Stimulated activated CD8-positive, alpha-beta memory T cell treated with anti-CD3 and anti-CD28 coated beads, Interleukin-4, amount 100 ng/mL, for 4 hours (primary cell): ENCODE measurements around the gene ZNF655.
"Not testable (repeated sequence)": the region's sequence is repeated elsewhere in the genome, so short reads cannot be mapped to it uniquely, and the experiment has no call there.

Source experiments
- DNase-seq, 2 donors: peaks; one replicate each; pipeline ENCODE4 v3.0.0-alpha.2; 2020; ENCODE audit warnings: low read depth in 2 of 2, low spot score in 1 of 2

ZNF655 gene

GRCh38 chr7:99560834-99561736, 2.6 kb downstream of the ZNF655 start:
- DNase-seq = no peak

GRCh38 chr7:99561737-99562051, 3.3 kb downstream of the ZNF655 start:
- no peak for DNase-seq

GRCh38 chr7:99562114-99562784, 3.8 kb downstream of the ZNF655 start:
- no peak for DNase-seq

DNA sequence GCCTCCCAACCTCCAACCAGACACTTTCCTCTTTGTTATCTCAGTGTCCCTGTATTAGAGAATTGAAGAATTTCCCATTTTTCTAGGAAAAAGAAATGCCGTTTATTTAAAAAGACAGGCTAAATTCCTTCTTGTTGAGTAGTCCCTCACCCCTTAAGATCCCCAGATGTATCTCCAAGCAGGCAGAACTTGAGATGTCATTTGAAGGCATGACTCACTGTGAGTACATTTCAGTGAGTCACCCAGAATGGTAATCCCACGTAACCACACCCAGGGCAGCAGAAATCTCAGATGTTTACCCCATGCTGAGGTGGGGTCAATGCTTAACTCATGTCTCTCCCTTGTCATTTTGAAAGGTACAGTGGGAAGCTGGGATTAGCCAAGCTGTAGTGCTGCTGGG, 4.4 kb downstream of the ZNF655 start:
- no peak for DNase-seq

DNA sequence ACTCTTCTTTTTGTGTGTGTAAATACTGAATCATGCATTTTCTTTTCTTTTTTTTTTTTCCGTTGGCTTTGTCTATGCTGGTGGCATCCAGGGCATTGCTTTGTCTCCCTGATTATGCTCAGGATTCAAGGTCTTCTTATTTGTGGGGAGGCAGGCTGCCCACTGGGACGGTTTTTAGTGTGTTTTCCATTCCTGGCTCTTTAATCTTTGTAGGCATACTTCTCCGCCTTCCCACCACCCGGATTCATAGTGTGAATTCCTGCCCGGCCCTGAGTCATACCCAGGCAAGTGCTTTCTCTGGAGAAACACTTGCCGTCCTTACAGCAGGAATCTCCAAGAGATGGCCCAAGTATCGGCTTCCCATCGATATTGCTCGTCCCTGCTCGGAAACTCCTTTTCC, 5.2 kb downstream of the ZNF655 start:
- DNase-seq = no peak

GRCh38 chr7:99568770-99569169, 10.3 kb downstream of the ZNF655 start:
- DNase-seq = not testable (repeated sequence)

DNA sequence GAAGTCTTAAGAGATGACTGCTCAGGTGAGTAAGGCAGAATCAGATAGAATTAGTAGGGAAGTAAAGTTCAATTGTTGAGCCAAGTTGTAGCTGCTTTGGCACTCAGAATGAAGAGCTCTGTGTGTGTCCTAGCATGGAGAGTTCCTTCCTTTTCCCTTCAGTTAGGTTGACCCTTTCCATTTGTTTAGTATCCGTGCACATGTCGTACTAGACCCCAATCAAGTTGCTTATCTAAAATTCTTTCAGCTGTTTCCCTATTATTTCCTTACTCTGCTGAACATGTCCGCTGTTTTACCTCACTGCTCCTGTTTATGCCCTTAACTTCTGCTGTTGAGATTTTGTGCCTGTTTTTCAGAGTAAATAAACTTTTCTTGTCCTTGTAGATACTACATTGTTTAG, 13.3 kb downstream of the ZNF655 start:
- no peak for DNase-seq

DNA sequence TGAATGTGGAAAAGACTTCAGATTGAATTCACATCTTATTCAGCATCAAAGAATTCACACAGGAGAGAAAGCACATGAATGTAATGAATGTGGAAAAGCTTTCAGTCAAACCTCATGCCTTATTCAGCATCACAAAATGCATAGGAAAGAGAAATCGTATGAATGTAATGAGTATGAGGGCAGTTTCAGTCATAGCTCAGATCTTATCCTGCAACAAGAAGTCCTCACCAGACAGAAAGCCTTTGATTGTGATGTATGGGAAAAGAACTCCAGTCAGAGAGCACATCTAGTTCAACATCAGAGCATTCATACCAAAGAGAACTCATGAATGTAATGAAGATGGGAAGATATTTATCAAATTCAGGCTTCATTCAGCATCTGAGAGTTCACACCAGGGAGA, 14.8 kb downstream of the ZNF655 start:
- DNase-seq = no peak

DNA sequence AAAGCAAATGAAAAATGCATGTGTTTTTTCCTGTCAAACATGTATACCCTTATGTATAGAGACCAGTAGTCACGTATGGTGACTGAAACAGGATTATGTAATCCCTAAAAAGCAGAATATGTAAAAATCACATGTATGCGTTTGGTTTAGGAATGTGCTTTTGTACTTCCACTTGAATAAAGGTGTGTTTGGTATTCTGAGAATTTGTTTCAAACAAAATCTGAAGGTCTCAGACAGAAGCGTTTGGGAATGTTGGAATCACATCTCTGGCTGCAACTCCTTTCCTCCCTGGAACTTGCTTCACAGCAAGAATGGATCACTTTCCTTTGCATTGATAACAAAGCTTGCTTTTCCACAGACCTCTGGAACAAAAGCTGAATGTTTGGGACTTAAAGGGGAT, 17.8 kb downstream of the ZNF655 start:
- DNase-seq = no peak

DNA sequence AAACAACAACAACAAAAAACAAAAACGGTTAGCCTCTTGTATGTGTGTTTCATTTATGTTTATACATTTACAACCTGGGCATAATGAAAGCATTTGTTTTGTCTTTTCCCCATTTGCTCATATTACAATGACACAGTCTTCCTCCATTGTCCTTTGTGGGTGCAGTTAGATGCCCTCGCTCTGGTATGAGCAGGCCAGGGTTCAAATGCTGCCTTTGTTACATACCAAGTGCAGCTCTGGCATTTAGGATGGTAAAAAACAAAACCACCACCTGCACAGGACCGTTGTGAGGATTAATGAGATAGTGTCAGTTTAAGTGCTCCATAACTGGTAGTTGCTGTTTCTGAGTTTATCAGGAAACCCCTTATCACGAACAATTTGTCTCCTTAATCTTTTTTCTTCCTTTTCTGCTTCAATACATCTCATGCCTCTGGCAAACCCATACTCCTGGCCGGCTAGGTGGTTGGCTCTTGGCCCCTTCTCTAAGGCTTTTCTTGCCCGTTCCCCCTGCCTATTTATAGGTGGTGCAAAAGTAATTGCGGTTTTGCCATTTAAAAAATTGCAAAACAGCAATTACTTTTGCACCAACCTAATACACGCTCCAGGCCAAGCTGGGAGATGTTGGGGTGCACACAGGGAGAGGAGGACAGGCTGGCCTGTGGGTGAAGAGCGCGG, 21.0 kb downstream of the ZNF655 start:
- DNase-seq = no peak

DNA sequence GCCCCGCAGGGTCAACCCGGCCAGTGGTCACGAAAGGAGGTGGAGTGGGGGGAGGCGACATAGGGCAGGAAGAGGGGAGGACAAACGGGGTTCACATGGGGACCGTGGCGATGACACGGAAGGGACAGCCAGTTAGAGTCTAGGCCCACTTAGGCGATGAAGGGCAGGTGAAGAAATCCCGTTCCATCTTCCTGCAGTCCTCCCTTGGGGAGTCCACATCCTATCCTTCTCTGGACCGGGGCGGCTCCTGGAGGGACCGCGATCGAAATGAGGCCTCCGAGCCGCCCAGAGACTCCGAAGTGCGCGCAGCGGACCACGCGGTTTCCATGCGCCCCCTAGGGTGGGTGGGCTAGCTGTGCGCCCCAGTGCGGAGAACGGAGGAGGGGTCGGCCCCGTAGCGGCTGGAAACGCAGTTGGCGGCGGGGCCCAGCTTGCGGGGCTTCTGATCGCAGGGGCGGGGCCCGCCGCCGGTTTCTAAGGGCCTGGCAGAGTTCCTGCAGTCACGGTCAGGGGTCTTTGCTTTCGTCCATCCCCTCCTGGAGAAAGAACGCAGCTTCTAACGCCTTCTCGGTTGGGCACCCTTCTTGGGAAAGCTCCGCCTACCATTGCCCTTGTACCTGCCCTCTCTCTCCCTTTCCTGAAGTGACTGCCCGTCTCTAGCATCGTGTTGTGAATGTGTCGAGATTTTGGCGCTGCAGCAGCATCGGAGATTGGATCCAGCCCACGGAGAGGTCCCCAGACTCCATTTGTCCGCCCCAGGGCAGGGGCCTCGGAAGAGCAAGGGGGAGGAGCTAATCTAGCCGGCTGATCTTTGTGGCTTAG, 21.7 kb downstream of the ZNF655 start:
- peak; percentile 26 to 43 for DNase-seq

DNA sequence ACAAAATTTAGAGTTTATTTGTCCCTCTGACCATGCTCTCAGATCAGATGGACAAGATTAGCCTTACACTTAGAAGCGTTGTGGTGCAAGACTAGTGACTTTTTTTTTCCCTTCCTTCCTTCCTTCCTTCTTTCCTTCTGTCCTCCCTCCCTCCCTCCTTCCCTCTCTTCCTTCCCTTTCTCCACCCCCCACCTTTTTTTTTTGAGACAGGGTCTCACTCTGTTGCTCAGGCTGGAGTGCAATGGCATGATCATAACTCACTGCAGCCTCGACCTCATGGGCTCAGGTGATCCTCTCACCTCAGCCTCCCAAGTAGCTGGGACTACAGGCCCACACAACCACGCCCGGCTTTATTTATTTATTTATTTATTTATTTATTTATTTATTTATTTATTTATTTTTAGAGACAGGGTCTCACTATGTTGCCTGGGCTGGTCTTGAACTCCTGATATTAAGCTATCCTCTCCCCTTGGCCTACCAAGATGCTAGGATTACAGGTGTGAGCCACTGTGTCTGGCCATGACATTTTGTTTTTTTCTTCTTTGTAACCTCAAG, 22.4 kb downstream of the ZNF655 start:
- DNase-seq = not testable (repeated sequence)

- DNase-seq = no peak
Observed at GRCh38 chr7:99588868-99589267, 30.4 kb downstream of the ZNF655 start.

- no peak for DNase-seq
Observed at GRCh38 chr7:99594948-99595745, 36.7 kb downstream of the ZNF655 start.

GRCh38 chr7:99596408-99596955, 38.0 kb downstream of the ZNF655 start:
- DNase-seq = no peak

DNA sequence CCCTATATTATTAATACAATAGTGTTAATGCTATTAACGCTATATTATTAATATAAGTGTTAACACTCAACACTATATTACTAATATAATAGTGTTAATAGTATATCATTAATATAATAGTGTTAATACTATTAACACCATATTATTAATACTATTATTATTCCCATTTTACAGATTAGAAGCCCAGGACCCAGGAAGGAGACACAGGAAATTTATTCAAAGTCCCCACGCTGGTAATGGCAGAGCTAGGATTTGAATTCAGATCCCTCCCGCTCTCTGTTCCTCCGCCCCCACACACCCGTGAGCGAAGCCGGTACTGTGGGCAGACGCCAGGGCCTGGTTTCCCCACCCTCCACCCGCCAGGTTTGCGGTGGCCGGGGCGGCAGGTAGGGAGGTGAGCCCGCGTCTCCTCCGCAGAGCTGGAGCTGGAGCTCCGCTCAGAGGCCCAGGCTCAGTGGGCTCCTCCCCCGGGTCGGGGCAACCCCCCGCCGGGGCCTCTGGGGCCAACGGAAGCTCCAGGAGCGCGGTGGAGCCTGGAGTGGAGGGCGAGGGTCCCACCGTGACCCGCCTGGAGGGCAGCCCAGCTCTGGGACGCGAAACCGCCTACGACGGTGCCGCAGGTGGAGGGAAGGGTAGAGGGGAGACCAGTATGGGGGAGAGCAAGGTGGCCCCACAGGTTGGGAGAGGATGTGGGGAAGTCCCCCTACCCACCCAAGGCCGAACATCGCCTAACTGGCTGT, 39.5 kb downstream of the ZNF655 start, which contains the start of gene TMEM225B:
TSS of gene TMEM225B (plus strand) at position 506 of the 740 bp plus-strand sequence. CDS start 6,122 bp downstream, outside the sequence.
- DNase-seq = no peak

DNA sequence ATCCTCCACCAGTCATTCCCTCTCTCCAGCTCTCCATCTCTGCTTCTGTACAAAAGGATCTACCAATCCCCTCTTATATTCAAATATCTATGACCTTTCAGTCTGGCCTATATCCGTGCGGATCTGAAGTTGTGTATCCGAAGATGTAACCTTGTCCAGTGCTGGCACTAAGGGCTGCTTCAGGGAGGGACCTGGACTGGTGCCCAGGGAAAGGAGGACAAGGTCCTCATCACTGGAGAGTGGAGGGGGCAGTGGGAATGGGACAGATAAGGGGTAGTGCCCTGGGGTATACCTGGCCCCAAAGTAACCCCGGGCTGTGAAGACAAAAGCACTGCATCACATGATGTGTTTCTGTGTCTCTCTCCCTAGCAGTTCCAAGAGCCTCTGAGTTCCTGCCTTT, 41.4 kb downstream of the ZNF655 start:
- no peak for DNase-seq

DNA sequence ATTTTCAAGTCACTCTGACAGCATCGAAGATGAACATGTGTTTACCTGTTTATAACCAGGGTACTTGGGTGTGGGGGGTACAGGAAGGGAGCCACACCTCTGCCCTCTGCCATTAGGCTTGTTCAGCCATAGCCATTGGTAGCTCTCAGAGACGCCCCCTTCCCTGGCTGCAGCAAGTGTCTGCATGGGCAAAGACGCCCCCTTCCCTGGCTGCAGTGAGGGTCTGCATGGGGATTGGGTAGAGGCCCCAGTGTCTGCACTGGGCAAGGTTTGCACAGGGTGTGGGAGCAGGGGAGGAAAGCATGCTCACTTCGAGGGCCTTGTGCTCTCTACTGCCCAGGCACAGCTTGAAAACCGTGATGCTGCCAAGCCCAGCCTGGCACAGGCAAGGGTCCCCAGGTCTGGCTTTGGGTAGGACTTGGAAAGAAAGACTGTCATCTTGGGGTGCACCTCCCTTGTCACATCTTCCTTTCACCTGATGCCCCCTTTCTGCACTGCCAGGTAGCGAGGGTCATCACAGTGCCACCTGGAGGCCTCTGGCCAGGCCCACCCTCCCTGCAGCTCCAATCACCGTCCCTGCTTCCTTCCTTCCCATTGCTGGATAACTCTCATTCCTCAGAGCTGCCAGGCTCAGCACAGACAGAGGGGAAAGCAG, 43.3 kb downstream of the ZNF655 start:
- no peak for DNase-seq
